H1 (cell line): ENCODE measurements around the gene CCR9.
"Not testable (repeated sequence)": the region's sequence is repeated elsewhere in the genome, so short reads cannot be mapped to it uniquely, and the experiment has no call there.

Experiments used
- BRCA1 ChIP-seq: IDR thresholded peaks from 2 replicates; pipeline ENCODE4 v1.6.1; 2012; ENCODE audit warnings: low read depth, low read length, improper control_type of control experiment
- POLR2A ChIP-seq, 2 experiments: IDR thresholded peaks; 1 replicate in 1 of 2; 2 replicates in 1 of 2; pipeline ENCODE4 v1.6.1; 2011; ENCODE audit warnings: low read depth in 2 of 2, low read length in 2 of 2, mild to moderate bottlenecking in 2 of 2; ENCODE audit errors: control extremely low read depth in 1 of 2
- SP4 ChIP-seq: IDR thresholded peaks from 2 replicates; pipeline ENCODE4 v1.6.1; 2012; ENCODE audit warnings: low read length, inconsistent platforms
- TEAD4 ChIP-seq: IDR thresholded peaks from 2 replicates; pipeline ENCODE4 v1.6.1; 2012; ENCODE audit warnings: low read depth, low read length, inconsistent platforms, mixed read lengths
- TF ChIP-seq, protein P1 (sequence below), 3 experiments: IDR thresholded peaks; 1 replicate in 2 of 3; 2 replicates in 1 of 3; pipeline versions ENCODE4 v1.5.1 to v1.6.1; 2011; ENCODE audit warnings: low read length in 3 of 3, mild to moderate bottlenecking in 3 of 3, inconsistent platforms in 2 of 3, low read depth in 1 of 3, moderate library complexity in 1 of 3; ENCODE audit not compliant: insufficient read depth in 1 of 3; ENCODE audit errors: control extremely low read depth in 1 of 3
- TF ChIP-seq, protein P2 (sequence below): IDR thresholded peaks from 2 replicates; pipeline ENCODE4 v1.6.1; 2012; ENCODE audit warnings: inconsistent platforms

DNA sequence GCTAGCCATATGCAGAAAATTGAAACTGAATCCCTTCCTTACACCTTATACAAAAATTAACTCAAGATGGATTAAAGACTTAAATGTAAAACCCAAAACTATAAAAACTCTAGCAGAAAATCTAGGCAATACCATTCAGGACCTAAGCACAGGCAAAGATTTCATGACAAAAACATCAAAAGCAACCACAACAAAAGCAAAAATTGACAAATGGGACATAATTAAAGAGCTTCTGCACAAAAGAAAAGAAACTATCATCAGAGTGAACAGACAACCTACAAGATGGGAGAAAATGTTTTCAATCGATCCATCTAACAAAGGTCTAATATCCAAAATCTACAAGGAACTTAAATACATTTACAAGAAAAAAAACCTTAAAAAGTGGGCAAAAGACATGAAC is 30.0 kb upstream of the CCR9 start:
- TF ChIP-seq, protein P1, sequence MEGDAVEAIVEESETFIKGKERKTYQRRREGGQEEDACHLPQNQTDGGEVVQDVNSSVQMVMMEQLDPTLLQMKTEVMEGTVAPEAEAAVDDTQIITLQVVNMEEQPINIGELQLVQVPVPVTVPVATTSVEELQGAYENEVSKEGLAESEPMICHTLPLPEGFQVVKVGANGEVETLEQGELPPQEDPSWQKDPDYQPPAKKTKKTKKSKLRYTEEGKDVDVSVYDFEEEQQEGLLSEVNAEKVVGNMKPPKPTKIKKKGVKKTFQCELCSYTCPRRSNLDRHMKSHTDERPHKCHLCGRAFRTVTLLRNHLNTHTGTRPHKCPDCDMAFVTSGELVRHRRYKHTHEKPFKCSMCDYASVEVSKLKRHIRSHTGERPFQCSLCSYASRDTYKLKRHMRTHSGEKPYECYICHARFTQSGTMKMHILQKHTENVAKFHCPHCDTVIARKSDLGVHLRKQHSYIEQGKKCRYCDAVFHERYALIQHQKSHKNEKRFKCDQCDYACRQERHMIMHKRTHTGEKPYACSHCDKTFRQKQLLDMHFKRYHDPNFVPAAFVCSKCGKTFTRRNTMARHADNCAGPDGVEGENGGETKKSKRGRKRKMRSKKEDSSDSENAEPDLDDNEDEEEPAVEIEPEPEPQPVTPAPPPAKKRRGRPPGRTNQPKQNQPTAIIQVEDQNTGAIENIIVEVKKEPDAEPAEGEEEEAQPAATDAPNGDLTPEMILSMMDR (IDR thresholded peaks at IDR 0.05; ENCODE audit: control extremely low read depth in 1 of 3, insufficient read depth in 1 of 3, low read depth in 1 of 3, low read length in 3 of 3) = not testable (repeated sequence)
- TF ChIP-seq, protein P2, sequence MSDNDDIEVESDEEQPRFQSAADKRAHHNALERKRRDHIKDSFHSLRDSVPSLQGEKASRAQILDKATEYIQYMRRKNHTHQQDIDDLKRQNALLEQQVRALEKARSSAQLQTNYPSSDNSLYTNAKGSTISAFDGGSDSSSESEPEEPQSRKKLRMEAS = not testable (repeated sequence)
- TF ChIP-seq POLR2A (IDR thresholded peaks at IDR 0.05; ENCODE audit: control extremely low read depth in 1 of 2, low read depth in 2 of 2, low read length in 2 of 2); SP4; BRCA1; TEAD4: not testable (repeated sequence)
